ENCODE data around the gene DCDC2.
"Not testable (repeated sequence)": the region's sequence is repeated elsewhere in the genome, so short reads cannot be mapped to it uniquely, and the experiment has no call there.

The DCDC2 gene

DNA sequence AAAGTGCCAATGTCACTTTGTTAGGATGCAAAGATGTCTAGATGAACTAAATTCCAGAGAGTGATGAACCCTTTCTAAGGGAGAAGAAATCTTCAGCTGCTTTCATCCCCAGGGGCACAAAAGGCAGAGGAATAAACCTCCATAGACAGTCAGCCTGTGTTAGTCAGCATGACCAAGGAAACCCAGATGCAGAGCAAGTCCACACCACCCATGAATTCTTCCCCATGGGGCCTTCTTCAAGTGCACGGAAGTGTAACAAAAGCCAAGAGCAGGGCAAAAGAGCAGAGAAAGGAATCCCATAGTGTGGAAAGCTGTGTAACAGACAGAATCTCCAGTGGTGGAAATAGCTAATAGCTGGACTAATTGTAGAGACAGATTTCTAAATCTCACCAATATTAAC is 50.0 kb downstream of the DCDC2 start:
- H3K4me3 ChIP-seq (ENCODE audit: control insufficient read depth, low read depth, low read length): no peak overlapping the region
- no peak for DNase-seq (ENCODE audit: low read depth)
- TF ChIP-seq, protein P1, sequence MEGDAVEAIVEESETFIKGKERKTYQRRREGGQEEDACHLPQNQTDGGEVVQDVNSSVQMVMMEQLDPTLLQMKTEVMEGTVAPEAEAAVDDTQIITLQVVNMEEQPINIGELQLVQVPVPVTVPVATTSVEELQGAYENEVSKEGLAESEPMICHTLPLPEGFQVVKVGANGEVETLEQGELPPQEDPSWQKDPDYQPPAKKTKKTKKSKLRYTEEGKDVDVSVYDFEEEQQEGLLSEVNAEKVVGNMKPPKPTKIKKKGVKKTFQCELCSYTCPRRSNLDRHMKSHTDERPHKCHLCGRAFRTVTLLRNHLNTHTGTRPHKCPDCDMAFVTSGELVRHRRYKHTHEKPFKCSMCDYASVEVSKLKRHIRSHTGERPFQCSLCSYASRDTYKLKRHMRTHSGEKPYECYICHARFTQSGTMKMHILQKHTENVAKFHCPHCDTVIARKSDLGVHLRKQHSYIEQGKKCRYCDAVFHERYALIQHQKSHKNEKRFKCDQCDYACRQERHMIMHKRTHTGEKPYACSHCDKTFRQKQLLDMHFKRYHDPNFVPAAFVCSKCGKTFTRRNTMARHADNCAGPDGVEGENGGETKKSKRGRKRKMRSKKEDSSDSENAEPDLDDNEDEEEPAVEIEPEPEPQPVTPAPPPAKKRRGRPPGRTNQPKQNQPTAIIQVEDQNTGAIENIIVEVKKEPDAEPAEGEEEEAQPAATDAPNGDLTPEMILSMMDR (conservative IDR thresholded peaks at IDR 0.05; ENCODE audit: control insufficient read depth, insufficient read depth, low read depth, low read length): no peak

DNA sequence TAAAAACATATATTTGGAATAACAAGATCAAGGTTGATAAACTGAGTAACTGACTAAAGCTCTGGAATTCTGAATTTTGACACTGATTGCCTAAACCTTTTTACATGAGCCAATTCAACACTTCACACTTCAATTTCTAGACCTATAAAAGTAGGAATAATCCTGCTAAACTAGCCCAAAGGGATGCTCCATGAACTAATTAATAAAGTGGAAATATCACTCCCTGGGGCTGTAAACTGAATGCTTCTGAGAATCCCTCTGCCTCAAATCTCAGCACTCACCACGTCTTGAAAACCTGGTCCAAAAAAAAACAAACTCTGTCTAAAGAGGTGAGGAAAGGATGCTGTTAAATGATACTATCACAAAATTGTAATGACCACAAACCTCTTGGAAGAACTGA is 50.9 kb downstream of the DCDC2 start:
- no peak overlapping the region for H3K4me3 ChIP-seq (ENCODE audit: control insufficient read depth, low read depth, low read length)
- DNase-seq (ENCODE audit: low read depth): no peak
- TF ChIP-seq, protein P1 (conservative IDR thresholded peaks at IDR 0.05; ENCODE audit: control insufficient read depth, insufficient read depth, low read depth, low read length): no peak

- H3K4me3 ChIP-seq (ENCODE audit: control insufficient read depth, low read depth, low read length): no peak overlapping the region
- TF ChIP-seq, protein P1 (conservative IDR thresholded peaks at IDR 0.05; ENCODE audit: control insufficient read depth, insufficient read depth, low read depth, low read length): no peak
- DNase-seq (ENCODE audit: low read depth): no peak
Measured at GRCh38 chr6:24306038-24306437, 51.8 kb downstream of the DCDC2 start.

DNA sequence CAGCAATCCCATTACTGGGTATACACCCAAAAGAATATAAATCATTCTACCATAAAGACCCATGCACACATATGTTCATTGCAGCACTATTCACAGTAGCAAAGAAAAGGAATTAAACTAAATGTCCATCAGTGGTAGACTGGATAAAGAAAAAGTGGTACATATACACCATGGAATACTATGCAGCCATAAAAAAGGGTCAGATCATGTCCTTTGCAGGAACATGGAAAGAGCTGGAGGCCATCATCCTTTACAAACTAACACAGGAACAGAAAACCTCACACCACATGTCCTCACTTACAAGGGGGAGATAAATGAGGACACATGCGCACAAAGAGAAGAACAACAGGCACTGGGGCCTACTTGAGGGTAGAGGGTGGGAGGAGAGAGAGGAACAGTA is 60.9 kb downstream of the DCDC2 start:
- H3K4me3 ChIP-seq (ENCODE audit: control insufficient read depth, low read depth, low read length): no peak overlapping the region
- TF ChIP-seq, protein P1 (conservative IDR thresholded peaks at IDR 0.05; ENCODE audit: control insufficient read depth, insufficient read depth, low read depth, low read length): no peak
- DNase-seq (ENCODE audit: low read depth): no peak

DNA sequence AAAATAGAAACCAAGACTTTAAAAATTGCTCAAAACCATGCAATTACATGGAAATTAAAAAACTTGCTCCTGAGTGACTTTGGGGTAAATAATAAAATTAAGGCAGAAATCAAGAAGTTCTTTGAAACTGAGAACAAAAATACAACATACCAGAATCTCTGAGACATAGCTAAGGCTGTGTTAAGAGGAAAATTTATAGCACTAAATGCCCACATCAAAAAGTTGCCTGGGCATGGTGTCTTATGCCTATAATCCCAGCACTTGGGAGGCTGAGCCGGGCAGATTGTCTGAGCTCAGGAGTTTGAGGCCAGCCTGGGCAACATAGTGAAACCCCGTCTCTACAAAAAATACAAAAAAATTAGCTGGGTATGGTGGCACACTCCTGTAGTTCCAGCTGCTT is 64.0 kb downstream of the DCDC2 start:
- not testable (repeated sequence) for DNase-seq (ENCODE audit: low read depth); H3K4me3 ChIP-seq (ENCODE audit: control insufficient read depth, low read depth, low read length)

GRCh38 chr6:24287239-24287638 is 70.6 kb downstream of the DCDC2 start:
- TF ChIP-seq, protein P1 (conservative IDR thresholded peaks at IDR 0.05; ENCODE audit: control insufficient read depth, insufficient read depth, low read depth, low read length): no peak
- no peak overlapping the region for H3K4me3 ChIP-seq (ENCODE audit: control insufficient read depth, low read depth, low read length)
- DNase-seq (ENCODE audit: low read depth): no peak

DNA sequence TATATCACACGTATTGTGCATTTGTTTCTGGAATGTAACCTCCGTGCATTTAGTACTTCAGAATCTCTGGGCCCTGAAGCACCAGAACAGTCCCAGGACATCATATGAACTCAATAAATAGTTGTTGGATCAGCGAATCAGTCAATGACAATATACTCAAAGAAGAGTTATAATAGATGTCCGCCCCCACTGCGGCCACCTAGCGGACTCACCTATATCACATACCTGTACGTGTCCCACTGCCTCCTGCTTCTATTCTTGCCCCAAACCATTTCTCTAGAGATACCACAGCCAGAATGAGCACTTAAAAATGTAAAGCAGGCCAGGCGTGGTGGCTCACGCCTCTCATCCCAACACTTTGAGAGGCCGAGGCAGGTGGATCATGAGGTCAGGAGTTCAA is 73.9 kb downstream of the DCDC2 start:
- no peak overlapping the region for H3K4me3 ChIP-seq (ENCODE audit: control insufficient read depth, low read depth, low read length)
- DNase-seq (ENCODE audit: low read depth): no peak
- TF ChIP-seq, protein P1 (conservative IDR thresholded peaks at IDR 0.05; ENCODE audit: control insufficient read depth, insufficient read depth, low read depth, low read length): no peak
